A549 (cell line): Measurements from ENCODE around the gene SHROOM2. TPM values are rescaled to one million over a fixed set of nuclear protein-coding genes. Genes with fewer than 3 reads are reported as not detected.

Experiments
- polyA plus RNA-seq, 4 experiments: library from polyadenylated mRNA; depleted of rRNA in 3 of 4; stranded (reverse); fragments of >200 nt; fragmentation: RNase III in 1 of 4; extraction: RNeasy Plus Mini Kit Qiagen cat#74134 plus additional on column Dnase treatment in 1 of 4; gene quantifications; 2 replicates in 3 of 4; 3 replicates in 1 of 4; pipeline ENCODE4 v1.2.3, GENCODE V29; 2011 to 2017
- small RNA-seq, 6 experiments: library from RNA; depleted of rRNA; stranded (forward); fragments of <200 nt; gene quantifications; one replicate each; pipeline ENCODE3, GENCODE V24; 2012

SHROOM2 gene
- polyA plus RNA-seq, 2 of the 4 experiments (the other 2 are of a cell fraction) = 0.12 to 0.27 TPM

Small RNAs within 50 kb of the gene (small RNA-seq; reads per million reads assigned to genes)
- gene RF00019 = 0 reads per million in 6 experiments

Other genes starting within 250 kb of the SHROOM2 start
- 0.07 TPM in 1 of 2 replicates, not detected in the other for gene GPR143, start 20.6 kb upstream of the SHROOM2 start, polyA plus RNA-seq (2011; rRNA removed)
- not detected in 3 replicates for gene GPR143, start 20.6 kb upstream of the SHROOM2 start, polyA plus RNA-seq (2017; fragmentation: RNase III; extraction: RNeasy Plus Mini Kit Qiagen cat#74134 plus additional on column Dnase treatment)
- not detected in 2 replicates for gene CLDN34, start 180.9 kb downstream of the SHROOM2 start, polyA plus RNA-seq (2011; rRNA removed)
- not detected in 3 replicates for gene CLDN34, start 180.9 kb downstream of the SHROOM2 start, polyA plus RNA-seq (2017; fragmentation: RNase III; extraction: RNeasy Plus Mini Kit Qiagen cat#74134 plus additional on column Dnase treatment)